NCI-H146 treated with DMSO at 0.1 percent for 48 hours (cell line): Measurements from ENCODE around the gene PARK7.
"Not testable (repeated sequence)": the region's sequence is repeated elsewhere in the genome, so short reads cannot be mapped to it uniquely, and the experiment has no call there.

Source experiments
- DNase-seq: peaks from one replicate; lab custom pipeline; 2025; ENCODE audit not compliant: unreplicated experiment; lab: John Stamatoyannopoulos, UW

Gene PARK7

GRCh38 chr1:7942214-7942921, 19.1 kb upstream of the PARK7 start:
- no peak for DNase-seq

GRCh38 chr1:7943251-7943650, 18.3 kb upstream of the PARK7 start:
- no peak for DNase-seq

DNA sequence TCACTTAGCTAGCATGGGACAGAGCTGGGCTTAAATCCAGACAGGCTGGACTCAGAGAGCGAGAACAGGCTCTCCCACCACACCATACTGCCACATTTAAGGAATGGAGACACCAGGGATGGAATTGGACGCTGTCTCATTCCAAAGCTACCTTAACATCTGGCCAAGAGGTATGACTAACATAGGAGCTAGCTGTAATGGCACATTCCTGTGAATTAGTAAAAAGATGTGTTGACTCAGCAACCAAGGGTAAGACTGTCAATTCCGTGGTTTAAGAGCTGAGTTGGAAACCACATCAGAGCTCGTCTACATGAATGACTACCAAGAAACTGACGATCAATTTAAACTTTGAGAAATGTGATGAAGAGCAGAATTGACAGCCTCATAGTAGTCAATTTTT, 12.6 kb upstream of the PARK7 start:
- DNase-seq, result no peak

GRCh38 chr1:7952791-7953190, 8.7 kb upstream of the PARK7 start:
- not testable (repeated sequence) for DNase-seq

DNA sequence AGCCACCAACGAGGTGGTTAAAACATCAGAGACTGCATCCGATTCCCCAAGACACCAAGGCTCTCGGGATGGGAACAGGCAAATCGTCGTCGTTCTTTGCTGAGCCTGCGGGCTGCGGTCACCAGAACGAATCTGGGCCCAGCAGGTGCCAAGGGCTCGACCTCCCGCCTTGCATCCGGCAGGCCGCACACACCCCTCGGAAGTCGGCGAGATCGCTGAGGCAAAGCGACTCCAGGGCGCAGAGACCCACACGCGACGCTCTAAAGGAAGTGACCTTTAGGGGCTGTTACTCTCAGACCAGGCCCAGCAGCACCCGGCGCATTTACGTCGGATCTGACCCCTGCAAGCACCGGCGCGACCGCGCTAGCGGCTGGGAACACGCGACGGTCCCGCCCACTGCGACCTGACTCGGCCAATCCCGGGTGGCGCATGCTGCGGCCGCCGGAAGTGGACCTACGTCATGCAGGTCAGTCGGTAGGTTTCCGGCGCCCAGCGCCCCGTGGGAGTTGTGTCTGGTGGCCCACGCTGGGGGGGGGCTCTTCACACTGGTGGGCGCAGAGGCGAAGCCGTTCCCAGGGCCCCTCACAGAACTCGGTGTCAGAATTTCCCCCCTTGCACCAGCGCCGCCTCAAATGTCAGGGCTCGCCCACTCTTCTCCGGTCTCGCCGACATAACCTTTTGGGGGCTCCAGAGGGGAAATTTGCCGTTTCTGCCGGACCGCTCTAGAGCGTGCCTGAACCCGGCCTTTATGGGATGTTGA, 7.5 kb upstream of the PARK7 start:
- peak; percentile 39 for DNase-seq

DNA sequence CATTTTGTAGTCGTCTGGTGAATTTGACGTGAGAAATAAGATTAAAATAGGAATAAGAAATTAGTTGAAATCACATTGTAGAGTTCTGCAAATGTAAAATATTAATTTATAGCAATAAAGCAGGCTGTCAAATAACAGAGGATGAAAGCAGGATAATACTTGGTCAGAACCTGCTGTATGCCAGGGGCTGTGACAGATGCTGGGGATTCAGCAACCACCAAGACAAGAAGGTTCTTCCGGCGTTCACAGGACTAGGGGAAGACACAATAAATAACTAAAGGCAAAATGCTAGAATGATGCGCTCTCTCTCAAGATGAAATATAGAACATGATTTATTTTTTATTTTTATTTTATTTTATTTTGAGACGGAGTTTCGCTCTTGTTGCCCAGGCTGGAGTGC, 6.8 kb upstream of the PARK7 start:
- no peak for DNase-seq

GRCh38 chr1:7956218-7957032, 5.1 kb upstream of the PARK7 start:
- DNase-seq, result no peak

- DNase-seq, result no peak
Observed at GRCh38 chr1:7960165-7960564, 1.3 kb upstream of the PARK7 start.

- no peak for DNase-seq
Observed at GRCh38 chr1:7960867-7961215, 670 bp upstream of the PARK7 start.

DNA sequence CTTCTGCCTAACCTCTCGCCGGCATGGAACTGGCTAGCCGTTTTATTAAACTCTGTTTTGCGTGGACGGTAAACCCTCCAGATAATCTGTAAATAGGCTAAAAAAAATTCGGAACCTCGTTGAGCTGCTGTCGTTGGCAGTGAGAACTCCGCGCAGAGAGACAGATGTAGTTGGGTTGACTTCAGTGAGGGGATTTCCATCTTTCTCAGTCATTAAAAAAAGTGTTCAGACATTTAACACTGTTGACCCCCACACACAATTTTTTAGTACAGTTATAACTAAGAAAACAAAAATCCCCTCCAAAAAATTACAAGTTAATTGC, 464 bp downstream of the PARK7 start:
- DNase-seq, result no peak

DNA sequence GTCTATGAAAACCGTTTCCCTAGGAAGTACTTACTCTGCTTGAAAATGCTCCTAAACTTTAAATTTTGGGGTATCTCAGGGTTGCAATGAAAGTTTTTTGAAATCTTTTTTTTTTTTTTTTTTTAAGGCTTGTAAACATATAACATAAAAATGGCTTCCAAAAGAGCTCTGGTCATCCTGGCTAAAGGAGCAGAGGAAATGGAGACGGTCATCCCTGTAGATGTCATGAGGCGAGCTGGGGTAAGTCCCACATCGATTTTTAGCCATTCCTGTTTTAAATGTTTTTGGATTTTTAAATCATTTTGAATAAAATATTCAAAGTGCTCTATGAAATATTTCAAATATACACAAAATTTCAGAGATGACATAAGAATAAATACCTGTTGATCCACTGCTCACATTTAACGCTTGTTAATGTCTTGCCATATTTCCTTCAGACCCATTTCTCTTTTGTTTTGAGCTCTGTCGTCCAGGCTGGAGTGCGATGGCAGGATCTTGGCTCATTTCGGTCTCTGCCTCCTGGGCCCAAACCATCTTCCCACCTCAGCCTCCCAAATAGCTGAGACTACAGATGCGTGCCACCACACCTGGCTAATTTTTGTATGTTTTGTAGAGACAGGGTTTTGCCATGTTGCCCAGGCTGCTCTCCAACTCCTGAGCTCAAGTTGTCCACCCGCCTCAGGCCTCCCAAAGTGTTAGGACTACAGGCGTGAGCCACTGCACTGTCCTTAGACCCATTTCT, 1.3 kb downstream of the PARK7 start:
- DNase-seq, result no peak

DNA sequence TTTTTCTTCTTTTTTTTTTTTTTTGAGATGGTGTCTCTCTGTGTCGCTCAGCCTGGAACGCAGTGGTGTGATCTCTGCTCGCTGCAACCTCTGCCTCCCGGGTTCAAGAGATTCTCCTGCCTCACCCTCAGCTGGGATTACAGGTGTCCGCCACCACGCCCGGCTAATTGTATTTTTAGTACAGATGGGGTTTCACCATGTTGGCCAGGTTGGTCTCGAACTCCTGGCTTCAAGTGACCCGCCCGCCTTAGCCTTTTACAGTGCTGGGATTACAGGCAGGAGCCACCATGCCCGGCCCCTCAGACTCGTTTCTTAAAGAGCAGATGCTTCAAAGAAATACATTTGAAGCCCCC, 1.8 kb downstream of the PARK7 start:
- not testable (repeated sequence) for DNase-seq

GRCh38 chr1:7963841-7964240, 2.3 kb downstream of the PARK7 start:
- DNase-seq, result not testable (repeated sequence)

GRCh38 chr1:7964476-7964875, 3.0 kb downstream of the PARK7 start:
- no peak for DNase-seq

- no peak for DNase-seq
Observed at GRCh38 chr1:7967196-7967595, 5.7 kb downstream of the PARK7 start.

DNA sequence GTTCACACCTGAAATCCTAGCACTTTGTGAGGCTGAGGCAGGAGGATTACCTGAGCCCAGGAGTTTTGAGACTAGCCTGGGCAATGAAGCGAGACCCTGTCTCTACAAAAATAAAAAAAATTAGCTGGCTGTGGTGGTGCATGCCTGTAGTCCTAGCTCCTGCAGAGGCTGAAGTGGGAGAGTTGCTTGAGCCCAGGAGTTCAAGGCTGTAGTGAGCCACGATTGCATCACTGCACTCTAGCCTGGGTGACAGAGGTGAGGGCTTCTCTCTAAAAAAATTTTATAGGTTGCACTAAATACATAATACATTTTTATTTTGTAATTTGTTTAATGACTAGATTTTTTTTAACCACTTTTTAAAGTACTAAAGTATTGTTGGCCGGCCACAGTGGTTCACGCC, 6.1 kb downstream of the PARK7 start:
- no peak for DNase-seq

GRCh38 chr1:7970246-7970645, 8.7 kb downstream of the PARK7 start:
- no peak for DNase-seq

DNA sequence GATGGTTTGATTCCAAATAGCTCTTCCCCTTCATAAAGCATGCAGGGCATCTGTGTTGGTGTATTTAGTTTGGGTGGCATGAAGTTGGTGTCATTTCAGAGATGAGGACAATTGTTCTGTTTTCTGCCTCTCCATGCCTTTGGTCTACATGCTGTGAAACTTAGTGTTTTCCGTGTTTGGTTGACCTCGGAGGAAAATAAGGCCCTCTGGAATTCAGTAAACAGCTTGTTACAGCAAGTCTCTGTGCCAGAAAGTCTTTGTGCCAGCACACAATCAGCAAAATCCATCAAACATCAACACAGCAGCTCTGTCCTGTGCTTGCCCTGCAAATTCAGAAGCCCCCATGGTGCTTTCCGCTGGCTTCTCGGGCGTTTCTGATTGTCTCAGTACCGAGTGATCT, 9.5 kb downstream of the PARK7 start:
- no peak for DNase-seq

GRCh38 chr1:7972285-7972684, 10.8 kb downstream of the PARK7 start:
- DNase-seq, result no peak

GRCh38 chr1:7973086-7973485, 11.6 kb downstream of the PARK7 start:
- DNase-seq, result no peak

GRCh38 chr1:7975212-7975865, 13.8 kb downstream of the PARK7 start:
- peak; percentile 60 for DNase-seq
